Esophagus squamous epithelium (tissue), 5 donors: ENCODE data around the gene TCP1. TPM values are rescaled to one million over a fixed set of nuclear protein-coding genes. Genes with fewer than 3 reads are reported as not detected.
"Not testable (repeated sequence)": the region's sequence is repeated elsewhere in the genome, so short reads cannot be mapped to it uniquely, and the experiment has no call there.

Experiments used
- DNase-seq: peaks from one replicate; lab custom pipeline; 2025; lab: John Stamatoyannopoulos, UW
- H3K27ac ChIP-seq, 4 donors: fragments of 200-600 bp; sonication (generic); one replicate each; pipeline ENCODE4 v1.5.1; 2016 to 2019; ENCODE audit warnings: mild to moderate bottlenecking in 1 of 4
- H3K27me3 ChIP-seq, 4 donors: fragments of 200-600 bp; sonication (generic); 1 replicate in 3 of 4; 2 replicates in 1 of 4; pipeline versions ENCODE4 v1.5.1 to v1.6.0; 2017 to 2021; ENCODE audit warnings: antibody characterized with exemption in 1 of 4
- H3K36me3 ChIP-seq, 3 donors: fragments of 200-600 bp; sonication (generic); one replicate each; pipeline ENCODE4 v1.5.1; 2016 to 2019
- H3K4me1 ChIP-seq, 3 donors: fragments of 200-600 bp; sonication (generic); one replicate each; pipeline ENCODE4 v1.5.1; 2017 to 2019
- H3K4me3 ChIP-seq, 4 donors: fragments of 200-600 bp; sonication (generic); 1 replicate in 3 of 4; 2 replicates in 1 of 4; pipeline ENCODE4 v1.5.1; 2016 to 2019; ENCODE audit warnings: mild to moderate bottlenecking in 2 of 4, moderate library complexity in 1 of 4
- H3K9me3 ChIP-seq, 3 donors: fragments of 200-600 bp; sonication (generic); one replicate each; pipeline ENCODE4 v1.5.1; 2016 to 2019
- CTCF ChIP-seq, 6 experiments: fragments of 450-650 bp in 4 of 6; fragments of 200-600 bp in 2 of 6; sonication (generic) in 2 of 6; IDR thresholded peaks; one replicate each; pipeline ENCODE4 v1.5.1; 2016 to 2019; ENCODE audit warnings: antibody characterized with exemption in 6 of 6, mild to moderate bottlenecking in 4 of 6, moderate library complexity in 4 of 6
- POLR2A ChIP-seq, 4 donors: fragments of 450-650 bp; IDR thresholded peaks; one replicate each; pipeline ENCODE4 v1.6.1; 2017; ENCODE audit warnings: antibody characterized with exemption in 4 of 4, mild to moderate bottlenecking in 4 of 4, moderate library complexity in 3 of 4
- WGBS, 2 donors: methylation state at CpG; one replicate each; pipeline ENCODE4 v1.1.5; 2018; 5-methylcytosine and 5-hydroxymethylcytosine counted together
- intact Hi-C: fragments of 100-400 bp; cut with DNase I; formaldehyde crosslinking; loops from one replicate; pipeline ENCODE4 v1.15.0; 2022
- total RNA-seq, 4 donors: library from RNA; depleted of rRNA; stranded (reverse); fragments of >200 nt; gene quantifications; one replicate each; pipeline ENCODE4 v1.1.0, GENCODE V29; 2016
- donor health status: DM: yes; HTN: yes; CAD: no.

The TCP1 gene
- total RNA-seq, 4 donors from 2014 or later: 75.1 to 189 (median 172) TPM

GRCh38 chr6:159828074-159828473, 38.7 kb upstream of the TCP1 start:
- H3K9me3 ChIP-seq: no peaks in the 10 kb centered on the region
- no peak overlapping the region for H3K4me3 ChIP-seq
- peaks cover 0 to 9% (median 0%) of the 10 kb centered on the region in 4 donors for H3K27me3 ChIP-seq
- 43 to 51% methylated on average over 6 of the region's 7 CpGs for WGBS, 2 donors
- no peaks in the 10 kb centered on the region for H3K36me3 ChIP-seq
- no peak overlapping the region for H3K27ac ChIP-seq
- intact Hi-C loops: no loop called here
- H3K4me1 ChIP-seq: peaks cover 0 to 4% (median 0%) of the 10 kb centered on the region in 3 donors
- TF ChIP-seq CTCF (IDR thresholded peaks at IDR 0.05) (no peak), POLR2A (IDR thresholded peaks at IDR 0.05) (no peak)
- DNase-seq: no peak

- no peaks in the 10 kb centered on the region for H3K36me3 ChIP-seq
- TF ChIP-seq CTCF (IDR thresholded peaks at IDR 0.05) (no peak), POLR2A (IDR thresholded peaks at IDR 0.05) (no peak)
- H3K4me1 ChIP-seq: no peaks in the 10 kb centered on the region
- H3K27ac ChIP-seq: no peak overlapping the region
- no peaks in the 10 kb centered on the region for H3K9me3 ChIP-seq
- no peak for DNase-seq
- H3K4me3 ChIP-seq: no peak overlapping the region
- H3K27me3 ChIP-seq: peaks cover 0 to 9% (median 0%) of the 10 kb centered on the region in 4 donors
- intact Hi-C loops: no loop called here
- 82 to 86% methylated on average over 9 to 16 of the region's 16 CpGs for WGBS, 2 donors
Measured at GRCh38 chr6:159826968-159827647, 37.7 kb upstream of the TCP1 start.

- no peak overlapping the region for H3K4me3 ChIP-seq
- no peak for TF ChIP-seq CTCF (IDR thresholded peaks at IDR 0.05)
- TF ChIP-seq POLR2A (IDR thresholded peaks at IDR 0.05): no peak
- intact Hi-C loops: no loop called here
- no peak for DNase-seq
- WGBS, 2 donors: 86 to 94% methylated on average over 11 of the region's 13 CpGs
- no peaks in the 10 kb centered on the region for H3K36me3 ChIP-seq
- no peaks in the 10 kb centered on the region for H3K9me3 ChIP-seq
- peaks cover 0 to 9% (median 0%) of the 10 kb centered on the region in 4 donors for H3K27me3 ChIP-seq
- no peaks in the 10 kb centered on the region for H3K4me1 ChIP-seq
- no peak overlapping the region for H3K27ac ChIP-seq
Measured at GRCh38 chr6:159826004-159826403, 36.6 kb upstream of the TCP1 start.

GRCh38 chr6:159824690-159825089, 35.3 kb upstream of the TCP1 start:
- H3K4me3 ChIP-seq, DNase-seq, H3K4me1 ChIP-seq, H3K27me3 ChIP-seq, H3K27ac ChIP-seq, H3K9me3 ChIP-seq, intact Hi-C loops, H3K36me3 ChIP-seq: not testable (repeated sequence)
- WGBS, 2 donors: 88 to 94% methylated on average over 9 of the region's 9 CpGs

GRCh38 chr6:159823953-159824352, 34.6 kb upstream of the TCP1 start:
- WGBS, 2 donors: 83 to 90% methylated on average over 3 of the region's 3 CpGs
- DNase-seq: no peak
- H3K4me3 ChIP-seq: no peak overlapping the region
- no peak overlapping the region for H3K27ac ChIP-seq
- no peaks in the 10 kb centered on the region for H3K4me1 ChIP-seq
- H3K36me3 ChIP-seq: no peaks in the 10 kb centered on the region
- no peak for TF ChIP-seq POLR2A (IDR thresholded peaks at IDR 0.05)
- no peak for TF ChIP-seq CTCF (IDR thresholded peaks at IDR 0.05)
- H3K9me3 ChIP-seq: no peaks in the 10 kb centered on the region
- intact Hi-C loops: no loop called here
- H3K27me3 ChIP-seq: peaks cover 0 to 7% (median 0%) of the 10 kb centered on the region in 4 donors
